ENCODE results near the gene BAX.

DNA sequence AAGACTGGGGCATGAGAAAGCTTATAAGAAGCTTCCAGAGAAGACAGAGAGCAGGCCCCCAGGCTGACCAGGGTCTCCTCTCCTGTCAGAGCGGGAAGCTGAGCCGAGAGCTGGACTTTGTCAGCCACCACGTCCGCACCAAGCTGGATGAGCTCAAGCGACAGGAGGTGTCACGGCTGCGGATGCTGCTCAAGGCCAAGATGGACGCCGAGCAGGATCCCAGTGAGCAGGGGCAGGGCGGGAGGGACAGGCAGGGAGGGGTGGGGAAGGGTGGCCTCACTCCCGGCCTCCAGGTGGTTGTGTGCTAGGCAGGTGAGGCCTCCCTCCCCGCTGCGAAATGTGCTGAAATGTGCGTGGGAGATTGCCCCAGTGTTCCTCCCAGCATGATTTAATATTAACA, 49.0 kb upstream of the BAX start:
- TF ChIP-seq, protein P1, sequence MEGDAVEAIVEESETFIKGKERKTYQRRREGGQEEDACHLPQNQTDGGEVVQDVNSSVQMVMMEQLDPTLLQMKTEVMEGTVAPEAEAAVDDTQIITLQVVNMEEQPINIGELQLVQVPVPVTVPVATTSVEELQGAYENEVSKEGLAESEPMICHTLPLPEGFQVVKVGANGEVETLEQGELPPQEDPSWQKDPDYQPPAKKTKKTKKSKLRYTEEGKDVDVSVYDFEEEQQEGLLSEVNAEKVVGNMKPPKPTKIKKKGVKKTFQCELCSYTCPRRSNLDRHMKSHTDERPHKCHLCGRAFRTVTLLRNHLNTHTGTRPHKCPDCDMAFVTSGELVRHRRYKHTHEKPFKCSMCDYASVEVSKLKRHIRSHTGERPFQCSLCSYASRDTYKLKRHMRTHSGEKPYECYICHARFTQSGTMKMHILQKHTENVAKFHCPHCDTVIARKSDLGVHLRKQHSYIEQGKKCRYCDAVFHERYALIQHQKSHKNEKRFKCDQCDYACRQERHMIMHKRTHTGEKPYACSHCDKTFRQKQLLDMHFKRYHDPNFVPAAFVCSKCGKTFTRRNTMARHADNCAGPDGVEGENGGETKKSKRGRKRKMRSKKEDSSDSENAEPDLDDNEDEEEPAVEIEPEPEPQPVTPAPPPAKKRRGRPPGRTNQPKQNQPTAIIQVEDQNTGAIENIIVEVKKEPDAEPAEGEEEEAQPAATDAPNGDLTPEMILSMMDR (optimal IDR thresholded peaks at IDR 0.05 in 1 of 3, IDR thresholded peaks at IDR 0.05 in 1 of 3, conservative IDR thresholded peaks at IDR 0.05 in 1 of 3; ENCODE audit: extremely low read depth in 1 of 3, insufficient read depth in 2 of 3, low read length in 3 of 3), result no peak
- TF ChIP-seq EZH2 (IDR thresholded peaks at IDR 0.05; ENCODE audit: low read length), result no peak

Measured in keratinocyte (primary cell).